Astrocyte of the hippocampus (primary cell): ENCODE data around the gene IQGAP1.
A peak's percentile ranks its signal among the peaks of the same experiment; 100 is the strongest.

Experiments used
- DNase-seq: peaks from one replicate; pipeline ENCODE4 v3.0.0; 2011; ENCODE audit warnings: low read depth, low spot score

The IQGAP1 gene

DNA sequence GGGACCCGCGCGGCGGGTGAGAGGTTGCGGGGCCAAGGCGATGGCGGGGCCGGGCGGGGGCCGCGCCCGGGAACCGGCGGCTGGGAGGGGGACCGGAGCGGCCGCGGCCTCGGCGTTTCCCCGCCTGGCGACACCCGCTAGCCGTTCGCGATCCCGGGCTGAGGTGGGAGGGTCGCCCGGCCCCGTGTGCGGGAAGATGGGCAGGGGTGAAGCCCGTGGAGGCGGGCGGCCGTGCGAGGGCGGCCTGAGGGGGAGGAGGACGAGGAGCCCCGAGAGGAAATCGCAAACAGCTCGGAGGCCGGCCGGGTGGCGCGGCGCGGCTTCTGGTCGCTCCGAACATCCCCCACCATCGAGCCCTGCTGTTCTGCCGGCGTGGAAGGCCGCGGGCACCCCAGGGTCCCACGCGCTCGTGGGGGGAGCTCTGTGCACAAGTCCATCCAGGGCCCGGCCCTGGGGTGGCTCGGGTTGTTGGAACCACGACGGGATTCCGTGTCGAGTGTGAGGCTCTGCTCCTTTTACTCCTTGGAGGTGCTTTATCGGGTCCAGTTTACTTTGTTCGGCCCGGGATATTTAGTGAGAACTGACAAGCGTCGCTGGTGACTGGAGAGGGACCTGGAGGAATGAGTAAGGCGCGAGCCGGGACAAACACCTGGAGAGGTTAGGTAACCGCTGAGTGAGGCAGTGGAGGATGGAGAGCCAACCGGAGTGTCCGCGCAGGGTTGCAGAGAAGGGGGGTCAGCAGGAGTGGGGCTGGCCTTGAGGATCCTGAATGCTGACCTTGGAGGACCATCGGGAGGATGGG is 142.4 kb downstream of the IQGAP1 start:
- peak; percentile 72 for DNase-seq

- no peak for DNase-seq
Measured at GRCh38 chr15:90531147-90531546, 143.1 kb downstream of the IQGAP1 start.

GRCh38 chr15:90535254-90535653 is 147.2 kb downstream of the IQGAP1 start:
- DNase-seq = no peak

DNA sequence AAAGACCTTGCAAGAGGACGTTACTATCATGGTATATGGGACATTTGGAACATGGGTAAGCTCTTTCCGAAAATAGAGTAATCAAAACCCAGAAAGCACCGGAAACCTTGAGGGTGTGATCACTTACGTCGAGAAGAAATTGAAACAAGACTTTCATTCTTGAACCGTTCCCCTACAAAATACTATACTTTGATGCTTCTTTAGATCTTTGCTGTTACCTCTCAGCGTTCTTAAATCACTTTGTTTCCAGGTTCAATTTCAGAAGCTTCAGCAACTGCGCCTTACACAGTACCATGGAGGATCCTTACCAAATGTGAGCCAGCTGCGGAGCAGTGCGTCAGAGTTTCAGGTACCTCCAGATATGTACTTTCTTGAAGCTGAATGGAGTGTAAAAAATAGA is 151.7 kb downstream of the IQGAP1 start:
- DNase-seq = no peak

DNA sequence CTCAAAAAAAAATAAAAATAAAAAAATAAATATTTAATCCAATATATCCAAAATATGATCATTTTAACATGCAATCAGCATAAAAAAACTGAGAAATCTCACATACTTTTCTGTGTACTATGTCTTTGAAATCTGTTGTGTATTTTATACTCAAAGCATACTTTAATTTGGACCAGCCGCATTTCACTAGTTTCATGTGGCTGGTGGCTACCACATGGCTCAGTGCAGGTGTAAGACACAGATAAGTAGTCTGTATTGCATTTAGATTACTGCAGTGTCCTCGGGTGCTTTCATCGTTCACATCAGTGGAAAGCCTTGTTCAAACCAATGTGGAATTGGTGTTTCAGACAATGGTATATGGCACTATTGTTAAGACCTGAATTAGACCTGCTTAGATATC is 152.7 kb downstream of the IQGAP1 start:
- no peak for DNase-seq

DNA sequence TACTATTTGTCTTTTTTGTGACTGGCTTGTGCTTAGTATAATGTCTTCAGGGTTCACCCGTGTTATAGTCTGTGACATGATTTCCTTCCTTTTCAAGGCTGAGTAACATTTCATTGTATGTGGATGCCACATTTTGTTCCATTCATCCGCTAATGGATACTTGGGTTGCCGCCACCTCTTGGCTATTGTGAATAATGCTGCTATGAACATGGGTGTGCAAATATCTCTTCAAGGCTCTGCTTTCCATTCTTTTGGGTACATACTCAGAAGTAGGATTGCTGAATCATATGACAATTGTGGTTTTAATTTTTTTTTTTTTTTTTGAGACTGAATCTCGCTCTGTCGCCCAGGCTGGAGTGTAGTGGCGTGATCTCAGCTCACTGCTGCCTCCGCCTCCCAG is 157.1 kb downstream of the IQGAP1 start:
- DNase-seq = no peak

DNA sequence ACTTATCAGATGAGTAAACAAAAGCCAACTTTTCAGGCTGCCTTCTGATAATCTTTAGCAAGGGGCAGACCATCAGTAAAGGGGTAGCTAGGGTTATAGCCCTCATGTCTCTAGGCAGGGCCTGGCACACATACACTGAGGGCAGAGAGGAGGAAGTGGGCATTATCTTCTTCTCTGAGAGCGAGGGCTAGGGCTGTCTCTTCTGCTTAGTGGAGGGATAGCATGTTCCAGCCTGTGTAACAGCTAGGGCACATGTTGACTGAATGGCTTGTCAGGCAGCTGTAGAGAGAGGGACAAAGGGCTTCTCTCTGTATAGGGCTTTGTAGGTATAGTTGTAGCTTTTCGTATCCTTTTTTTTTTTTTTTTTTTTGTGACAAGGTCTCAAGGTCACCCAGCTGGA is 159.5 kb downstream of the IQGAP1 start:
- no peak for DNase-seq

GRCh38 chr15:90550919-90551318 is 162.9 kb downstream of the IQGAP1 start:
- no peak for DNase-seq
